Ishikawa (cell line): Measurements from ENCODE around the gene QPCTL.

ENCODE experiments used
- CREB1 ChIP-seq: IDR thresholded peaks from 2 replicates; pipeline ENCODE4 v1.6.1; 2012; ENCODE audit warnings: low read depth
- EP300 ChIP-seq: IDR thresholded peaks from 2 replicates; pipeline ENCODE4 v1.6.1; 2012; ENCODE audit warnings: borderline replicate concordance
- RAD21 ChIP-seq: IDR thresholded peaks from 2 replicates; pipeline ENCODE4 v1.6.1; 2012; ENCODE audit warnings: low read depth
- TAF1 ChIP-seq: IDR thresholded peaks from 2 replicates; pipeline ENCODE4 v1.6.1; 2012; ENCODE audit warnings: low read depth, mild to moderate bottlenecking
- TCF12 ChIP-seq: IDR thresholded peaks from 2 replicates; pipeline ENCODE4 v1.6.1; 2012; ENCODE audit warnings: low read depth
- YY1 ChIP-seq: IDR thresholded peaks from 2 replicates; pipeline ENCODE4 v1.6.1; 2012; ENCODE audit warnings: low read depth
- TF ChIP-seq, protein P1 (sequence below): IDR thresholded peaks from 2 replicates; pipeline ENCODE4 v1.6.1; 2012
- TF ChIP-seq, protein P2 (sequence below): IDR thresholded peaks from 2 replicates; pipeline ENCODE4 v1.6.1; 2012; ENCODE audit warnings: low read depth, mild to moderate bottlenecking

DNA sequence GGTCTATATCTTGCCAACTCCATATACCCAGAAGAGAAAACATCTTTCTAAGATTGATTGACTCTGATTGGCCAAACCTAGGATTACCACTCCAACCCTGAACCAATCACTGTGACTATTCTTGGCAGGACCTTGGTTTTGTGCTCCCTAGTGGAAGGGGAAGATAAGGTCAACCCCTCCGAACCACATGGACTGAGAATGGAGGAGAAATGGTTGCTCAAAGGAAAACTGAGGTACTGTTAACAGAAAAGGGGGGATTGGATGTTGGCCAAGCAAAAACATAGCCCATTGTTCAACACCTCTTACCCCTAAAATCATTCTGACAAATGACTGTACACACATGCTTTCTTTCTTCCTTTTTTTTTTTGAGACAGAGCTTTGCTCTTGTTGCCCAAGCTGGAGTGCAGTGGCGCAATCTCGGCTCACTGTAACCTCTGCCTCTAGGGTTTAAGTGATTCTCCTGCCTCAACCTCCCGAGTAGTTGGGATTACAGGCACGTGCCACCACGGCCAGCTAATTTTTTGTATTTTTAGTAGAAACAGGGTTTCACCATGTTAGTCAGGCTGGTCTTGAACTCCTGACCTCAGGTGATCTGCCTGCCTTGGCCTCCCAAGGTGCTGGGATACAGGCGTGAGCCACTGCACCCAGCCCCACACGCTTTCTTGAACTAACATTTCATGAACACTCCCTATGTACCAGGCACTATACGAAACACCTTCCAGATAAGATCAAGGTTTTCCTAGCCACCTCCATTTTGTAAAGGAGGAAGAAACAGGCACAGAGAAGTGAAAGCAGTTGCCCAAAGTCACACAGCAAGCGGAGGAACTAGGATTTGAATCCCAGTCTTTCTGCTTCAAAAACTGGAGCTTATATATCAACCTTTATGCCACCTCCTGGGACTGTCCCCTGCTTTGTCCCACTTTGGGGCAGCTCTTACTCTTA is 47.3 kb downstream of the QPCTL start:
- TF ChIP-seq TCF12 (no peak), RAD21 (no peak), TAF1 (no peak), CREB1 (no peak), YY1 (no peak), EP300 (no peak)
- TF ChIP-seq, protein P1, sequence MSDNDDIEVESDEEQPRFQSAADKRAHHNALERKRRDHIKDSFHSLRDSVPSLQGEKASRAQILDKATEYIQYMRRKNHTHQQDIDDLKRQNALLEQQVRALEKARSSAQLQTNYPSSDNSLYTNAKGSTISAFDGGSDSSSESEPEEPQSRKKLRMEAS, result no peak
- TF ChIP-seq, protein P2, sequence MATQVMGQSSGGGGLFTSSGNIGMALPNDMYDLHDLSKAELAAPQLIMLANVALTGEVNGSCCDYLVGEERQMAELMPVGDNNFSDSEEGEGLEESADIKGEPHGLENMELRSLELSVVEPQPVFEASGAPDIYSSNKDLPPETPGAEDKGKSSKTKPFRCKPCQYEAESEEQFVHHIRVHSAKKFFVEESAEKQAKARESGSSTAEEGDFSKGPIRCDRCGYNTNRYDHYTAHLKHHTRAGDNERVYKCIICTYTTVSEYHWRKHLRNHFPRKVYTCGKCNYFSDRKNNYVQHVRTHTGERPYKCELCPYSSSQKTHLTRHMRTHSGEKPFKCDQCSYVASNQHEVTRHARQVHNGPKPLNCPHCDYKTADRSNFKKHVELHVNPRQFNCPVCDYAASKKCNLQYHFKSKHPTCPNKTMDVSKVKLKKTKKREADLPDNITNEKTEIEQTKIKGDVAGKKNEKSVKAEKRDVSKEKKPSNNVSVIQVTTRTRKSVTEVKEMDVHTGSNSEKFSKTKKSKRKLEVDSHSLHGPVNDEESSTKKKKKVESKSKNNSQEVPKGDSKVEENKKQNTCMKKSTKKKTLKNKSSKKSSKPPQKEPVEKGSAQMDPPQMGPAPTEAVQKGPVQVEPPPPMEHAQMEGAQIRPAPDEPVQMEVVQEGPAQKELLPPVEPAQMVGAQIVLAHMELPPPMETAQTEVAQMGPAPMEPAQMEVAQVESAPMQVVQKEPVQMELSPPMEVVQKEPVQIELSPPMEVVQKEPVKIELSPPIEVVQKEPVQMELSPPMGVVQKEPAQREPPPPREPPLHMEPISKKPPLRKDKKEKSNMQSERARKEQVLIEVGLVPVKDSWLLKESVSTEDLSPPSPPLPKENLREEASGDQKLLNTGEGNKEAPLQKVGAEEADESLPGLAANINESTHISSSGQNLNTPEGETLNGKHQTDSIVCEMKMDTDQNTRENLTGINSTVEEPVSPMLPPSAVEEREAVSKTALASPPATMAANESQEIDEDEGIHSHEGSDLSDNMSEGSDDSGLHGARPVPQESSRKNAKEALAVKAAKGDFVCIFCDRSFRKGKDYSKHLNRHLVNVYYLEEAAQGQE, result no peak
